Stimulated activated CD8-positive, alpha-beta memory T cell treated with anti-CD3 and anti-CD28 coated beads, Interleukin-7, amount 100 ng/mL, for 4 hours (primary cell): Measurements from ENCODE around the gene WAS.
"Not testable (repeated sequence)": the region's sequence is repeated elsewhere in the genome, so short reads cannot be mapped to it uniquely, and the experiment has no call there.

Experiments
- DNase-seq, 2 donors: peaks; one replicate each; pipeline ENCODE4 v3.0.0-alpha.2; 2020; ENCODE audit warnings: low read depth in 2 of 2

WAS gene

DNA sequence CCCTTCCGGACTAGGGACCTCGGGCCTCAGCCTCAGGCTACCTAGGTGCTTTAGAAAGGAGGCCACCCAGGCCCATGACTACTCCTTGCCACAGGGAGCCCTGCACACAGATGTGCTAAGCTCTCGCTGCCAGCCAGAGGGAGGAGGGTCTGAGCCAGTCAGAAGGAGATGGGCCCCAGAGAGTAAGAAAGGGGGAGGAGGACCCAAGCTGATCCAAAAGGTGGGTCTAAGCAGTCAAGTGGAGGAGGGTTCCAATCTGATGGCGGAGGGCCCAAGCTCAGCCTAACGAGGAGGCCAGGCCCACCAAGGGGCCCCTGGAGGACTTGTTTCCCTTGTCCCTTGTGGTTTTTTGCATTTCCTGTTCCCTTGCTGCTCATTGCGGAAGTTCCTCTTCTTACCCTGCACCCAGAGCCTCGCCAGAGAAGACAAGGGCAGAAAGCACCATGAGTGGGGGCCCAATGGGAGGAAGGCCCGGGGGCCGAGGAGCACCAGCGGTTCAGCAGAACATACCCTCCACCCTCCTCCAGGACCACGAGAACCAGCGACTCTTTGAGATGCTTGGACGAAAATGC lies at the start of gene WAS:
Gene WAS, plus strand, starts transcription at position 389 of the 572 bp plus-strand sequence. Its CDS starts 55 bp downstream, at position 444.
- DNase-seq, result no peak

DNA sequence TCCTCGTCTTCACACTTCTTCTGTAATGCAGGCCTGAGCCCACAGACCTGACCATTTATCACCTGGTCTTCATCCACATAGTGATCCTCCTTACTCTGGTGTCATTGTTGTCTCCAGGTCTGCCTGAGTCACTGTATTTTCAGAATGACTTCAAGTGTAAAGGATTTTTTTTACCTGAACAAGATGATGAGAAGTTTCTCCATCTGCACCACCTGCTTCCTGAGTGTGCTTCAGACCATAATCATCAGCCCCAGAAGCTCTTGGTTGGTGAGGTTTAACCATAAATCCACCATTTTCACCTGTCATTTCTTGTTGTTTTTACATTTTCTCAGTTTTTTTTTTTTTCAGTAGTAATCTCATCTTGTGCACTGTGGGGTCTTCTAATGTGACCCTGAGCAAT lies 47.3 kb upstream of the WAS start:
- DNase-seq, result no peak

DNA sequence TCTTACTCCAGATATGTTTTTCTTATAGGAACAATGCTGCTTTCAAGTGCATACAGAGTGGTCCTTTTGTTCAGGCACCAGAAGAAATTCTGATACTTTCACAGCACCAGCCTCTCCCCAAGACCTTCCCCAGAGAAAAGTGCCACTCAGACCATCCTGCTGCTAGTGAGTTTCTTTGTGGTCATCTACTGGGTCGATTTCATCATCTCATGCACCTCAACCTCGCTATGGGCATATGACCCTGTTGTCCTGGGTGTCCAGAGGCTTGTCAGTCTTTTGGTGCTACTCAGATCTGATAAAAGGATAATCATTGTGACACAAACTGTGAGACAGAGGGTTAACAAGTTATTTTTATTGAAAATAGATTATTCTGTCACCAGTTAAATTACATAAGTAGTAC lies 46.8 kb upstream of the WAS start:
- no peak for DNase-seq

DNA sequence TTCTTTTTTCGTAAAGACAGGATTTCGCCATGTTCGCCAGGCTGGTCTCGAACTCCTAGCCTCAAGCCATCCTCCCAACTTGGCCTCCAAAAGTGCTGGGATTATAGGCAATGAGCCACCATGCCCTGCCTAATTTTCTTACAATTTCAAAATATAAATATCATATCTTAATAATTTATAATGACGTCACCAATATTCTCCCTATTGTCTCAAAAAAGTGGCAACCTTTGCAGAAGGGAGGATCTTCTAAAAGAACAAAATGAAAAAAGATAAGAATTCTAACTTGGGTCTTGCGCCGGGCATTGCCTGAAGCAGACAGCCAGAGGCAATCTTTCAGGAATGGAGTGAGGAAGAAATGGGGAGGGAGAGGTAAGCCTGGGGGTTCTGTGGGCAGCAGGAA lies 37.9 kb upstream of the WAS start:
- no peak for DNase-seq

DNA sequence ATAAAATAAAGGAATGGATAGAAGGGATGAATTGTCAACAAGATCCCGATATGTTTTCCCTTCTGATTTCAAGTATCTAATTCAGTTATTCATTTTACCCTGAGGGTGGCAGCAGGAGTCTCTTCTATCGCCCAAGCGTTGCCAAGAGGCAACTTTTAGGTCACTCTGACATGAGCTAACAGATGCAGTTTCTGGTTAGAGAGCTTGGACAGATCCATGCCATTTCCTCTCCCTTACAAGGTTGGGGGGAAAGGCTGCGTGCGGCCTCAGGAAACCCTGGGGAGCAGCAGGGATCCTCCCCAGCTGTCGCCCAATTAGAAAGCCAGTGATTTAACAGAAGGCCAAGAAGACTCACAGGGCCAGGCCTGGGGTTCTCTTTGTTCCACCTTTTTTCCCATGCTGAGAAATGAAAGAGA lies 35.3 kb upstream of the WAS start:
- DNase-seq, result peak; percentile 5

DNA sequence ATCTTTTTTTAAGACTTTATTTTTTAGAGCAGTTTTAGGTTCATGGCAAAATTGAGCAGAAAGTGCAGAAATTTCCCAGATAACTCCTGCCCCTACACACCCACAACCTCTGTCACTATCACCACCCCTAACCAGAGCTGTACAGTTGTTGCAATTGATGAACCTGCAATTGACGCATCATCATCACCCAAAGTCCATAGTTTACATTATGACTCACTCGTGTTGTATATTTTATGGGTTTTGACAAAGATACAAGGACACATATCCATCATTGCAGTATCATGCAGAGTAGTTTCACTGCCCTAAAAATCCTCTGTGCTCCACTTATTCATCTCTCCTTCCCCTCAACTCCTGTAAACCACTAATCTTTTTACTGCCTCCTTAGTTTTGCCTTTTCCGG lies 34.5 kb upstream of the WAS start:
- DNase-seq, result no peak

DNA sequence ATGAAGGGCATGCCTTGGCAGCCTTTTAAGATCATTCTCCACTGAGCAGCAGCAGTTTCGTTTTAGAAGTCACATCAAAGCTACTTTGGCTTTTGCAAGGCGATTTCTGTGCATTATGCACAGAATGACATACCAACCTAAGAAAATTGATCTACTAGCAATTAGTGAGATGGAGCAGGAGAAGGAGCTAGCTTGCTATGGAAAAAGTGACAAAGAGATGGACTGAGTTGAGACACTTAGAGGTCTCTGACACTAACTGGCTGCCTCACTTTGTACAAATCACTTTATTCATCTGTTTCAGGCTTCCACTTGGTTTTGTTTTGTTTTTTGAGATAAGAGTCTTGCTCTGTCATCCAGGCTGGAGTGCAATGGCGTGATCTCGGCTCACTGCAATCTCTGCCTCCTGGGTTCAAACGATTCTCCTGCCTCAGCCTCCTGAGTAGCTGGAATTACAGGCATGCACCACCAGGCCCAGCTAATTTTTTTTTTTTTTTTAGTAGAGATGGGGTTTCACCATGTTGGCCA lies 31.5 kb upstream of the WAS start:
- DNase-seq, result not testable (repeated sequence)

DNA sequence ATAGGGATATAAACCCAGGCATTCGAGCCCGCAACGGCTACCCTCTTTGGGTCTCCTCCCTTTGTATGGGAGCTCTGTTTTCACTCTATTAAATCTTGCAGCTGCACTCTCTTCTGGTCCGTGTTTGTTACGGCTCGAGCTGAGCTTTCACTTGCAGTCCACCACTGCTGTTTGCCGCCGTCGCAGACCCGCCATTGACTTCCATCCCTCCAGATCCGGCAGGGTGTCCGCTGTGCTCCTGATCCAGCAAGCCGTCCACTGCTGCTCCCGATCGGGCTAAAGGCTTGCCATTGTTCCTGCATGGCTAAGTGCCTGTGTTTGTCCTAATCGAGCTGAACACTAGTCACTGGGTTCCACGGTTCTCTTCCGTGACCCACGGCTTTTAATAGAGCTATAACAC lies 28.9 kb upstream of the WAS start:
- DNase-seq, result not testable (repeated sequence)

DNA sequence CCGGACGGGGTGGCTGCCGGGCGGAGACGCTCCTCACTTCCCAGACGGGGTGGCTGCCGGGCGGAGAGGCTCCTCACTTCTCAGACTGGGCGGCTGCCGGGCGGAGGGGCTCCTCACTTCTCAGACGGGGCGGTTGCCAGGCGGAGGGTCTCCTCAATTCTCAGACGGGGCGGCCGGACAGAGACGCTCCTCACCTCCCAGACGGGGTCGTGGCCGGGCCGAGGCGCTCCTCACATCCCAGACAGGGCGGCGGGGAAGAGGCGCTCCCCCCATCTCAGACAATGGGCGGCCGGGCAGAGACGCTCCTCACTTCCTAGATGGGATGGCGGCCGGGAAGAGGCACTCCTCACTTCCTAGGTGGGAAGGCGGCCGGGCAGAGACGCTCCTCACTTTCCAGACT lies 23.9 kb upstream of the WAS start:
- not testable (repeated sequence) for DNase-seq

DNA sequence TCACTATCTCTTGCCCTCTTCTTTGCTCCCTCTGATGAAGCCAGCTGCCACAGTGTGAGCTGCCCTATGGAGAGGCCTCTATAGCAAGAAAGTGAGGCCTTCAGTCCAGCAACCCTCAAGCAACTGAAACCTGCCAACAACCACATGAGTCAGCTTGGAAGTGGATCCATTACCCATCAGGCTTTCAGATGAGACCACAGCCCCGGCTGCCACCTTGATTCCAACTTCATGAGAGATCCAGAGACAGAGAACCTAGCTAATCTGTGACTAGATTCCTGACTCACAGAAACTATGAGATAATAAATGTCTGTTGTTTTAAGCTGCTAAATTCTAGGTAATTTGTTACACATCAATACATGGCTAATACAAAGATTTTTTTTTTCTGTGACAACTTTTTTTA lies 20.4 kb upstream of the WAS start:
- no peak for DNase-seq

DNA sequence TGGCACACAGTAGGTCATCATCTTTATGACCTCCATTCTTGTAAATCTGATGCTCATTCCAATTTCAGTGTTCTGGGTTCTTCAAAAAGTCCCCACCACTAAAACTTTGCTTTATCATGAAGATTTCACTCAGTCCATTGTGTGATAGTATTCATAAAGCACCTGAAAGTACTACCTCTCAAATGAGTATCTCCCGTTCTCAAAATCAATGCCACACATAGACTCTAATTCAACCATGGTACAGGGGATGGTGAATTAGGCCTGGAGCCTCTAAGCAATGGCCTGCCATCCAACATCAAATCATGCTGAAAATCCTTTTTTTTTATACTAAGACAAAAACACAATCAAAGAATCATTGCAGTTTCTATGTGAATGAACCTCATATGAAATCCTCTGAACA lies 19.4 kb upstream of the WAS start:
- DNase-seq, result no peak

DNA sequence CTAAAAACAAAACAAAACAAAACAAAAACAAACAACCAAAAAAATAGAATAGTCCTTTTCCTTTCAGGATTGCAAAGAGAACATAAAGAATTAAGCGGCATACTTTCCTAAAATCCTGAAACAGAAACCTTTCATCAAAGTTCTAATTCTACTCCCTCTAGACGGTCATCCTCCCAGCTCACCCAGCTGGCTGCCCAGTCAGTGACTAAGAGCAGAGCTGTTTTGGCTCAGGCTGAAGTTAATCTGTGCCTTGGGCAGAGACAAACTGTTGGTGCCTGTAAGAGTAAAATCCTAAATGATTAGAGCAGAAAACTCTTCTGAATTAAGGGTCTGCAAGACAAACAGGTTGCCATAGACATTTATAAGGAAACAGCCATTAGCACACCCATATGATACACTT lies 17.6 kb upstream of the WAS start:
- DNase-seq, result no peak

DNA sequence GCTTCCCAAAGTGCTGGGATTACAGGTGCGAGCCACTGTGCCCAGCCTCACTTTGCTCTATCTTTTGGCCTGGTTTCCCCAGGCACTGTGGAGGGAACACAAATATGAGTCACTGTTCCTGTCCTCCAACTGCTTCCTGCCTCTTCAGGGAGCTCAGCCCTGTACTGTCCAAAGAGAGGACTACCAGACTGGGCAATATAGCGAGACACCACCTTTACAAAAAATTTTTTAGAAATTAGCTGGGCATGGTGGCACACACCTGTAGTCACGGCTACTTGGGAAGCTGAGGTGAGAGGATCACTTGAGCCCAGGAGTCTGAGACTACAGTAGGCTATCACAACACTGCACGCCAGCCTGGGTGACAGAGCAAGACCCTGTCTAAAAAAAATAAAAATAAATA lies 16.9 kb upstream of the WAS start:
- no peak for DNase-seq

DNA sequence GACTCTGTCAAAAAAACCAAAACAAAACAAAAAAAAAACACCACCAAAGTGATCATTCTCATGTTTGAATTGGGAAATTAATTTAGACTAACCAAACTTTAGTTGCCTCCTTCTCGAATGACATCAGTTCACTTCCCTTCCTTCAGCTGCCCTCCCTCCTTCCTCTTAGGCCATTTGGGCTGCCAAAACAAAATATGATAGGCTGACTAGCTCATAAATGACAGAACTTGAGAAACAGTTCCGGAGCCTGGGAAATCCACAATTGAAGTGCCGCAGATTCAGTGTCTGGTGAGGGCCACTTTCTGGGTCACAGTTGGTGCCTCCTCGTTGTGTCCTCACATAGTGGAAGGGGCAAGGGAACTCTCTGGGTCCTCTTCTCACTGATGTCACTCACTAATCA lies 16.1 kb upstream of the WAS start:
- DNase-seq, result no peak

DNA sequence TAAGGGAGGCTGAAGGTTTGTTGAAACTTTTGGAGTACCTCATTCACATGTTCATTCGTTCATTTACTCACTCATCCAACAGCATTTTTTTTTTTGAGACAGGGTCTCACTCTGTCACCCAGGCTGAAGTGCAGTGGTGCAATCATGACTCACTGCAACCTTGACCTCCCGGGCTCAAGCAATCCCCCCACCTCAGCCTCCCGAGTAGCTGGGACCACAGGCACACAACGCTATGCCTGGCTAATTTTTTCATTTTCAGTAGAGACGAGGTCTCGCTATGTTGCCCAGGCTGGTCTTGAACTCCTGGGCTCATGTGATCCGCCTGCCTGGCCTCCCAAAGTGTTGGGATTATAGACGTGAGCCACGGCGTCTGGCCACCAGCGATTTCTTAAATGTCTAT lies 15.4 kb upstream of the WAS start:
- DNase-seq, result not testable (repeated sequence)

DNA sequence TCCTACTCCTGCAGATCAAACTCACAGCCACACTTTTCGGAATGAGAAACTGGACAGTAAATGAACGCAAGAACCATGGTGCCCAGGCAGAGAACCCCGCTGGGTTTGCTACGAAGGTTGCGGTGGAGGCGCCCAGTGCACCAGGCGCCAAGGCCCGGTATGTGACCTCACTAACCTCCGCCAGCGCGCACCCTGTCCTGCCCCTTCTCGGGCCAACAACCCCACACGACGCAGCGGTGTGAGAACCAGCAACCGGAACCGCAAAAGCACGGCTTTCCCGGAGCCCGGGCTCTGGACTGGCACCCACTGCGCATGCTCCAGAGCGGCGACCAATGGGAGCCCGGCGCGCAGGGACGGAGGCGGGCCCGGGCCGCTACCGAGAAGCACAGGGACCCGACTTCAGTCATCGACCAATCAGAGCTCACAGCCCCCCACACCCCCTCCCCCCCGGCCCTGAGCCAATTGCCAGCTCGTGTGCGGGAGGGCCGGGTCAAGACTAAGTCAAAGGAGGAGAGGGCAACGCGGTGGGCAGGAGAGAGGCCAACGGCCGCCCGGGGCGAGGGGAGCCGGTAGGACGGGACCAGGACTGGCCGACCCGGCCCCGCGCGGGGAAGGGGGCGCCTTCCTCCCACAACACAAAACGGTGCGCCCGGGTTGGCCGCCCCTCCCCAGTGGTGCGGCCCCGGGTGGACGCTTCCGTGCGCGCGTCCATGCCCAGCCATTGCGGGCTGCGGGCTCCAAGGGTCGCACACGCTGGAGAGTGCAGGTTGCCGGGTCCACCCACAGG lies 7.3 kb upstream of the WAS start:
- DNase-seq, result peak; percentile 75 to 80

DNA sequence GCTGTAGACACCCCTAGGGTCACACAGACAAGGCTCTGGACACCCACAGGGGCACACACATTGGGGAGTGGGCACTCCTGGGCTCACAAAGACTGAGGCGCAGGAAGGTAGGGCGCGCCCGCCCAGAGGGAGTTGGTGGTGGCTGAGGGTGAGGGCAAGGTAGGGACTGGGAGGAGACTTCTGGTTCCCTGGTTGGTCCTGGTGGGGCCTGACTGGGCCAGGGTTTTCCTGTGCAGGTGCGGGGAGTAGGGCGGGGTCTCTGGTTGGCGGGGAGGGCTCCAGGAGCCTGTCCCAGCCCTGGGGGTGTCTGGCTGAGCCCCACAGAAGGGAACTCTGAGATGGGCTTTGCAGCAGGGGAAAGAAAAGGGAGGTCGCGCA lies 6.7 kb upstream of the WAS start:
- DNase-seq, result no peak

DNA sequence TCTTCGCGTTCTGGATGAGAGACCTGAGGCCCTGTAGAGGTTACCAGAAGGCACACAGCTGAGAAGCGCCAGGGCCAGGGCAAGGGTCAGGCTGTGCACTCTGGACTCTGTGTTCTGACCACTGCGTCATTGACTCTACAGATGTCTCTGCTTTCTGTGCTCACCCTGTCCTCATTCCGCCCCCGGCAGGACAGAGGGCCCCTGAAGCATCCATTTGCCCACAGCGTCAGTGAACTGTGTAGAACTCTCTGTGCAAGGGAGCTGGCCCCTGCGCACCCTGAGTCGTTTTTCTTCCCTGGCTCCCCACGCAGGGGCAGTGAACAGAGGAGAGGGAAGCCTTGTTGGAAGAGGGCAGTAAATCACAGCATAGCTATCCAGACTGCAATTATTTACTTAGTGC lies 6.1 kb upstream of the WAS start:
- no peak for DNase-seq

DNA sequence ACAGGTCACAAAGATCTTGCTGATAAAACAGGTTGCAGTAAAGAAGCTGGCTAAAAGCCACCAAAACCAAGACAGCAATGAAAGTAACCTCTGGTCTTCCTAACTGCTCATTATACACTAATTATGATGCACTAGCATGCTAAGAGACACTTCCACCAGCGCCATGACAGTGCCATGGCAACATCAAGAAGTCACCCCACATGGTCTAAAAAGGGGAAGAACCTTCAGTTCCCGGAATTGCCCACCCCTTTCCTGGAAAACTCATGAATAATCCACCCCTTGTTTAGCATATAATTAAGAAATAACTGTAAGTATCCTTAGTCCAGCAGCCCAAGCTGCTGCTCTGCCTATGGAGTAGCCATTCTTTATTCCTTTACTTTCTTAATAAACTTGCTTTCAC lies 3.1 kb upstream of the WAS start:
- DNase-seq, result not testable (repeated sequence)

DNA sequence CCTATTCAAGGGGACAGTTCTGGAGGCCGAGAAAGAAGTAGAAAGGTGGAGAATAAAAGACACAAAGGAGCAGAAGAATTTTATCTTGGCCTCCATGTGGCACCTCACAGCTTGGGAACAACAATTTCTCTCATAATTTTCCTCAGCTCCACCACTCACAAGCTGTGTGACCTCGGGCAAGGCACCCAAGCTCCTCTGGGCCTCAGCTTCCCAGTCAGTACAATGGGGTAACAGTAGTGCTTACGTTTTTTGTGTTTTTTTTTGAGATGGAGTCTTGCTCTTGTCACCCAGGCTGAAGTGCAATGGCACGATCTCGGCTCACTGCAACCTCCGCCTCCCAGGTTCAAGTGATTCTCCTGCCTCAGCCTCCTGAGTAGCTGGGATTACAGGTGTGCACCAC lies 2.7 kb upstream of the WAS start:
- not testable (repeated sequence) for DNase-seq

DNA sequence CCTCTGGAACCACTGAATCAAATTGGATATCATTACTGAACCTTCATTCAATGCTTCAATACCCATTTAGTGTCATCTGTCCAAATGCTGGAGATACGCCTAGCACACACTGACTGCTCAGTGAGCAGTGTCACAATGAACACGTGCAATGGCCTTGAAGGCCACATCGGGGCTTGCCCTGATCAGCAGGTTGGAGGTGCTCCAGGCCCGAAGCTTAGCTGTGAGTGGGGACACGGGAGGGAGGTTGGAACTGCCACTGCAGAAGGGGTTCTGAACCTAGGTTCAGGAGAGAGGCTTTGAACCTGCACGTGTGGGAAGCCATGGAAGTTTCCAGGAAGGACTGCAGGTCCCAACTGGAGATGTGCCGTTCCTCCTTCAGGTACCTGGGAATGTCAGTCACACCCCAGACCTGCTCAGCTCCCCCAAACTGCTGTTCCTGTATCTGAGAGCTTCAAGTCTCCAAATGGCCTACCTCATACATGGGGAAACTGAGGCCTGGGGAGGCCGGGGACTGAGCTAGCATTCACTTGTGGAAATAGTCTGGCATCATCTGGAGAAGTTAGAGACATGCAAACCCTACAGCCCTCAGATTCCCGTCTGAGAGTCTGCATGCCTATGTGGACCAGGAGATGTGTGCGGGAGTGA lies 1.9 kb upstream of the WAS start:
- DNase-seq, result no peak

DNA sequence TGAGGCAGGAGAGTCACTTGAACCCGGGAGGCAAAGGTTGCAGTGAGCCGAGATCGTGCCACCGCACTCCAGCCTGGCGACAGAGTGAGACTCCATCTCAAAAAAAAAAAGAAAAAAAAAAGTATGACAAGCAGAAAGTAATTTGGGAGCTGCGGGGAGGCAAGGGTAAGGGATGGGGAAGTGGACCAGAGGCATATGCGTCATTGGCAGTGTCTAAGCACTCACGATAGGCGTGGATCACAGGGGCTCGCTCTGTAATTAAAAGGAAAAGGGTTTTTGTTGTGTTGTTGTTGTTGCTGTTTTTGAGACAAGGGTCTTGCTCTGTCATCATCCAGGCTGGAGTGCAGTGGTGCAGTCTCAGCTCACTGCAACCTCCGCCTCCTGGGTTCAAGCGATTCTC lies 804 bp upstream of the WAS start:
- not testable (repeated sequence) for DNase-seq

DNA sequence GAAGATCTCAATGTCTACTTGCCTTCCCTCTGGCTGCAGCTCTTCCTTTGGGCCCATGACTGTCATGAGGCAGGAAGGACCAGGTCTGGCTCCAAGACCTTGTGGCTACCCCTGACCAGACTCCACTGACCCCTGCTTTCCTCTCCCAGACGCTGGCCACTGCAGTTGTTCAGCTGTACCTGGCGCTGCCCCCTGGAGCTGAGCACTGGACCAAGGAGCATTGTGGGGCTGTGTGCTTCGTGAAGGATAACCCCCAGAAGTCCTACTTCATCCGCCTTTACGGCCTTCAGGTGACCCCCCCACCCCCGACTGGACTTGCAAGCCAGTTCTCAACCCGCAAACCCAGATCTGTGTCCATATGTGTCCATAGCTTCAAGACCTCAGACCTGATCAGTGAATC lies 535 bp downstream of the WAS start:
- DNase-seq, result no peak
